GM18519 (cell line): ENCODE measurements around the gene B3GNT5.
"Not testable (repeated sequence)": the region's sequence is repeated elsewhere in the genome, so short reads cannot be mapped to it uniquely, and the experiment has no call there.

Experiments used
- ATAC-seq: cut with Tn5 transposase; IDR thresholded peaks from one replicate; pipeline ENCODE4 v1.9.1; 2021; ENCODE audit warnings: mild to moderate bottlenecking, moderate library complexity; ENCODE audit not compliant: unreplicated experiment, low FRiP score

The B3GNT5 gene

GRCh38 chr3:183229178-183229577 is 23.9 kb upstream of the B3GNT5 start:
- no peak for ATAC-seq

GRCh38 chr3:183230251-183230650 is 22.8 kb upstream of the B3GNT5 start:
- ATAC-seq, result not testable (repeated sequence)

- ATAC-seq, result no peak
These were observed 22.2 kb upstream of the B3GNT5 start for GRCh38 chr3:183230826-183231225.

GRCh38 chr3:183233966-183234365 is 19.1 kb upstream of the B3GNT5 start:
- no peak for ATAC-seq

GRCh38 chr3:183239046-183239445 is 14.0 kb upstream of the B3GNT5 start:
- ATAC-seq, result no peak

- no peak for ATAC-seq
These were observed 10.6 kb upstream of the B3GNT5 start for GRCh38 chr3:183242431-183242830.

- no peak for ATAC-seq
These were observed 8.8 kb upstream of the B3GNT5 start for GRCh38 chr3:183244219-183244618.

- ATAC-seq, result no peak
These were observed 8.0 kb upstream of the B3GNT5 start for GRCh38 chr3:183244981-183245476.

- no peak for ATAC-seq
These were observed 6.0 kb upstream of the B3GNT5 start for GRCh38 chr3:183247011-183247589.

GRCh38 chr3:183249006-183249718 is 3.9 kb upstream of the B3GNT5 start:
- ATAC-seq, result no peak

GRCh38 chr3:183252118-183252782 is 803 bp upstream of the B3GNT5 start:
- ATAC-seq, result no peak

- no peak for ATAC-seq
These were observed 754 bp downstream of the B3GNT5 start for GRCh38 chr3:183253528-183254486.

GRCh38 chr3:183254487-183255347 is 1.7 kb downstream of the B3GNT5 start:
- no peak for ATAC-seq

GRCh38 chr3:183255348-183255730 is 2.3 kb downstream of the B3GNT5 start:
- no peak for ATAC-seq

- ATAC-seq, result no peak
These were observed 6.0 kb downstream of the B3GNT5 start for GRCh38 chr3:183259087-183259486.

GRCh38 chr3:183259621-183260020 is 6.6 kb downstream of the B3GNT5 start:
- no peak for ATAC-seq

- ATAC-seq, result no peak
These were observed 7.3 kb downstream of the B3GNT5 start for GRCh38 chr3:183260167-183260904.

- no peak for ATAC-seq
These were observed 8.2 kb downstream of the B3GNT5 start for GRCh38 chr3:183261151-183261724.
